ENCODE data around the gene FOXRED1. TPM values are rescaled to one million over a fixed set of nuclear protein-coding genes. Genes with fewer than 3 reads are reported as not detected.

The FOXRED1 gene
- total and polyA plus RNA-seq, 2 of the 13 experiments (the other 11 are each of a cell fraction or from before 2014, with no cell fraction given), result 29.6 to 42.9 TPM

DNA sequence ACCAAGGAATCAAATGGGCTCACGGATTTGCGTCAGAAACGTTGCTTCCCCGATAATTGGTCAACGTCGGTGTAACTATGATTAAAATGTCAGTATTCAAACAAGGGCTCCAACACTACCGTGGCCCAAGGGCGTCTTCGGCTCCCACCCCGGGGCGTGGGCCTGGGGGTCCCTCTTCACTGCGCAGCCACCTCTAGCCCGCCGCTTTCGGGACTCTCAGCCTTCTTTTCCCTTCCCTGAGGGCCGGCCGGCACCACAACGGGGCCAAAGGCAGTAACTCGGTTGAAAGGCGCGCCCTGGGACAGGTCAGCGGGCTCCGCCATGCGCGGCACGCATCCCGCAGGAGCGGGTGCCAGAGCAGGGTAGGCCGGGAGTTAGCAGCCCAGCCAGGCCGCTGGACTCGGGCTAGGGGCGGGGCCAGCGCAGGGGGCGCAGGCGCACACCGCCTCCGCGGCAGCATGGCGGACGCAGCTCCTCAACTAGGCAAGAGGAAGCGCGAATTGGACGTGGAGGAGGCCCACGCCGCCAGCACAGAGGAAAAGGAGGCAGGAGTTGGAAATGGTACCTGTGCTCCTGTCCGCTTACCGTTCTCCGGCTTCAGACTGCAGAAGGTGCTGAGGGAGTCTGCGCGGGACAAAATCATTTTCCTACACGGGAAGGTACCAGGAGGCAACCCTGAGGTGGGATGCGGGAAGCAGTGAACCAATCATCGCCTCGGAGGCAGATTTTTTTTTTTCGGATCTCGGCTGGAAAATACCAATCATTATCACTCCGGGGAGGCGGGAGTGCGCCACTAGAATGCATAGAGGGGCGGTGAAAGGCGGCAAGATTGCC is 34.9 kb downstream of the FOXRED1 start, which contains the start of gene DCPS (continued):
- TF ChIP-seq, protein P1, sequence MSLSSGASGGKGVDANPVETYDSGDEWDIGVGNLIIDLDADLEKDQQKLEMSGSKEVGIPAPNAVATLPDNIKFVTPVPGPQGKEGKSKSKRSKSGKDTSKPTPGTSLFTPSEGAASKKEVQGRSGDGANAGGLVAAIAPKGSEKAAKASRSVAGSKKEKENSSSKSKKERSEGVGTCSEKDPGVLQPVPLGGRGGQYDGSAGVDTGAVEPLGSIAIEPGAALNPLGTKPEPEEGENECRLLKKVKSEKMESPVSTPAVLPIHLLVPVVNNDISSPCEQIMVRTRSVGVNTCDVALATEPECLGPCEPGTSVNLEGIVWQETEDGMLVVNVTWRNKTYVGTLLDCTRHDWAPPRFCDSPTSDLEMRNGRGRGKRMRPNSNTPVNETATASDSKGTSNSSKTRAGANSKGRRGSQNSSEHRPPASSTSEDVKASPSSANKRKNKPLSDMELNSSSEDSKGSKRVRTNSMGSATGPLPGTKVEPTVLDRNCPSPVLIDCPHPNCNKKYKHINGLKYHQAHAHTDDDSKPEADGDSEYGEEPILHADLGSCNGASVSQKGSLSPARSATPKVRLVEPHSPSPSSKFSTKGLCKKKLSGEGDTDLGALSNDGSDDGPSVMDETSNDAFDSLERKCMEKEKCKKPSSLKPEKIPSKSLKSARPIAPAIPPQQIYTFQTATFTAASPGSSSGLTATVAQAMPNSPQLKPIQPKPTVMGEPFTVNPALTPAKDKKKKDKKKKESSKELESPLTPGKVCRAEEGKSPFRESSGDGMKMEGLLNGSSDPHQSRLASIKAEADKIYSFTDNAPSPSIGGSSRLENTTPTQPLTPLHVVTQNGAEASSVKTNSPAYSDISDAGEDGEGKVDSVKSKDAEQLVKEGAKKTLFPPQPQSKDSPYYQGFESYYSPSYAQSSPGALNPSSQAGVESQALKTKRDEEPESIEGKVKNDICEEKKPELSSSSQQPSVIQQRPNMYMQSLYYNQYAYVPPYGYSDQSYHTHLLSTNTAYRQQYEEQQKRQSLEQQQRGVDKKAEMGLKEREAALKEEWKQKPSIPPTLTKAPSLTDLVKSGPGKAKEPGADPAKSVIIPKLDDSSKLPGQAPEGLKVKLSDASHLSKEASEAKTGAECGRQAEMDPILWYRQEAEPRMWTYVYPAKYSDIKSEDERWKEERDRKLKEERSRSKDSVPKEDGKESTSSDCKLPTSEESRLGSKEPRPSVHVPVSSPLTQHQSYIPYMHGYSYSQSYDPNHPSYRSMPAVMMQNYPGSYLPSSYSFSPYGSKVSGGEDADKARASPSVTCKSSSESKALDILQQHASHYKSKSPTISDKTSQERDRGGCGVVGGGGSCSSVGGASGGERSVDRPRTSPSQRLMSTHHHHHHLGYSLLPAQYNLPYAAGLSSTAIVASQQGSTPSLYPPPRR (CRISPR knock-in tag; IDR thresholded peaks at IDR 0.05; ENCODE audit: borderline replicate concordance), result peak; percentile 65; the same call in 1 of the 2 replicates
- TF ChIP-seq ESRRA (CRISPR knock-in tag; IDR thresholded peaks at IDR 0.05; ENCODE audit: low read depth), result peak; percentile 79; the same call in 1 of the 2 replicates
- peak; percentile 76; the same call in 1 of the 2 replicates for TF ChIP-seq KDM3A (CRISPR knock-in tag; IDR thresholded peaks at IDR 0.05; ENCODE audit: low read depth)
- peak; percentile 76 for TF ChIP-seq KDM5A (IDR thresholded peaks at IDR 0.05; ENCODE audit: borderline replicate concordance, low read length)
- no peak for TF ChIP-seq SRSF4 (IDR thresholded peaks at IDR 0.05; ENCODE audit: low read depth, low read length, poor library complexity, severe bottlenecking)
- TF ChIP-seq, protein P2, sequence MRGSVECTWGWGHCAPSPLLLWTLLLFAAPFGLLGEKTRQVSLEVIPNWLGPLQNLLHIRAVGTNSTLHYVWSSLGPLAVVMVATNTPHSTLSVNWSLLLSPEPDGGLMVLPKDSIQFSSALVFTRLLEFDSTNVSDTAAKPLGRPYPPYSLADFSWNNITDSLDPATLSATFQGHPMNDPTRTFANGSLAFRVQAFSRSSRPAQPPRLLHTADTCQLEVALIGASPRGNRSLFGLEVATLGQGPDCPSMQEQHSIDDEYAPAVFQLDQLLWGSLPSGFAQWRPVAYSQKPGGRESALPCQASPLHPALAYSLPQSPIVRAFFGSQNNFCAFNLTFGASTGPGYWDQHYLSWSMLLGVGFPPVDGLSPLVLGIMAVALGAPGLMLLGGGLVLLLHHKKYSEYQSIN (CRISPR knock-in tag; IDR thresholded peaks at IDR 0.05; ENCODE audit: borderline replicate concordance), result no peak
- TF ChIP-seq HIVEP1 (CRISPR knock-in tag; IDR thresholded peaks at IDR 0.05), result peak; percentile 89
- no peak for TF ChIP-seq ELF4 (CRISPR knock-in tag; IDR thresholded peaks at IDR 0.05; ENCODE audit: borderline replicate concordance)
- TF ChIP-seq ZNF441 (CRISPR knock-in tag; IDR thresholded peaks at IDR 0.05; ENCODE audit: borderline replicate concordance), result peak; percentile 93
- TF ChIP-seq ZBTB3 (CRISPR knock-in tag; IDR thresholded peaks at IDR 0.05; ENCODE audit: borderline replicate concordance, low read depth), result peak; percentile 54; the same call in 1 of the 2 replicates
- TF ChIP-seq, protein P3, sequence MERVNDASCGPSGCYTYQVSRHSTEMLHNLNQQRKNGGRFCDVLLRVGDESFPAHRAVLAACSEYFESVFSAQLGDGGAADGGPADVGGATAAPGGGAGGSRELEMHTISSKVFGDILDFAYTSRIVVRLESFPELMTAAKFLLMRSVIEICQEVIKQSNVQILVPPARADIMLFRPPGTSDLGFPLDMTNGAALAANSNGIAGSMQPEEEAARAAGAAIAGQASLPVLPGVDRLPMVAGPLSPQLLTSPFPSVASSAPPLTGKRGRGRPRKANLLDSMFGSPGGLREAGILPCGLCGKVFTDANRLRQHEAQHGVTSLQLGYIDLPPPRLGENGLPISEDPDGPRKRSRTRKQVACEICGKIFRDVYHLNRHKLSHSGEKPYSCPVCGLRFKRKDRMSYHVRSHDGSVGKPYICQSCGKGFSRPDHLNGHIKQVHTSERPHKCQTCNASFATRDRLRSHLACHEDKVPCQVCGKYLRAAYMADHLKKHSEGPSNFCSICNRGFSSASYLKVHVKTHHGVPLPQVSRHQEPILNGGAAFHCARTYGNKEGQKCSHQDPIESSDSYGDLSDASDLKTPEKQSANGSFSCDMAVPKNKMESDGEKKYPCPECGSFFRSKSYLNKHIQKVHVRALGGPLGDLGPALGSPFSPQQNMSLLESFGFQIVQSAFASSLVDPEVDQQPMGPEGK (CRISPR knock-in tag; IDR thresholded peaks at IDR 0.05), result peak; percentile 58; the same call in 1 of the 2 replicates
- peak; percentile 83 for TF ChIP-seq RXRA (CRISPR knock-in tag; IDR thresholded peaks at IDR 0.05)
- TF ChIP-seq RCOR2 (CRISPR knock-in tag; IDR thresholded peaks at IDR 0.05), result peak; percentile 26; the same call in 1 of the 2 replicates
- TF ChIP-seq, protein P4, sequence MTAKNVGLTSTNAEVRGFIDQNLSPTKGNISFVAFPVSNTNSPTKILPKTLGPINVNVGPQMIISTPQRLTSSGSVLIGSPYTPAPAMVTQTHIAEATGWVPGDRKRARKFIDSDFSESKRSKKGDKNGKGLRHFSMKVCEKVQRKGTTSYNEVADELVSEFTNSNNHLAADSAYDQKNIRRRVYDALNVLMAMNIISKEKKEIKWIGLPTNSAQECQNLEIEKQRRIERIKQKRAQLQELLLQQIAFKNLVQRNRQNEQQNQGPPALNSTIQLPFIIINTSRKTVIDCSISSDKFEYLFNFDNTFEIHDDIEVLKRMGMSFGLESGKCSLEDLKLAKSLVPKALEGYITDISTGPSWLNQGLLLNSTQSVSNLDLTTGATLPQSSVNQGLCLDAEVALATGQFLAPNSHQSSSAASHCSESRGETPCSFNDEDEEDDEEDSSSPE (CRISPR knock-in tag; IDR thresholded peaks at IDR 0.05), result peak; percentile 91
- no peak for TF ChIP-seq ATM (IDR thresholded peaks at IDR 0.05; ENCODE audit: borderline replicate concordance)
- TF ChIP-seq MLLT10 (CRISPR knock-in tag; IDR thresholded peaks at IDR 0.05), result peak; percentile 69; the same call in 1 of the 2 replicates
- peak; percentile 57 for TF ChIP-seq ASH2L (IDR thresholded peaks at IDR 0.05; ENCODE audit: insufficient read length, low read depth, low read length)
- TF ChIP-seq ZNF780A (CRISPR knock-in tag; IDR thresholded peaks at IDR 0.05), result peak; percentile 86; the same call in 1 of the 2 replicates
- no peak for TF ChIP-seq HNRNPK (IDR thresholded peaks at IDR 0.05; ENCODE audit: low read depth, low read length, poor library complexity, severe bottlenecking)

Data from HepG2 (cell line).